Measurements from ENCODE around the gene ITM2C.

Gene ITM2C

GRCh38 chr2:230893841-230894781 lies 29.4 kb downstream of the ITM2C start:
- no peak for DNase-seq (ENCODE audit: low read depth)

GRCh38 chr2:230895536-230896345 lies 31.0 kb downstream of the ITM2C start:
- DNase-seq (ENCODE audit: low read depth): no peak

DNA sequence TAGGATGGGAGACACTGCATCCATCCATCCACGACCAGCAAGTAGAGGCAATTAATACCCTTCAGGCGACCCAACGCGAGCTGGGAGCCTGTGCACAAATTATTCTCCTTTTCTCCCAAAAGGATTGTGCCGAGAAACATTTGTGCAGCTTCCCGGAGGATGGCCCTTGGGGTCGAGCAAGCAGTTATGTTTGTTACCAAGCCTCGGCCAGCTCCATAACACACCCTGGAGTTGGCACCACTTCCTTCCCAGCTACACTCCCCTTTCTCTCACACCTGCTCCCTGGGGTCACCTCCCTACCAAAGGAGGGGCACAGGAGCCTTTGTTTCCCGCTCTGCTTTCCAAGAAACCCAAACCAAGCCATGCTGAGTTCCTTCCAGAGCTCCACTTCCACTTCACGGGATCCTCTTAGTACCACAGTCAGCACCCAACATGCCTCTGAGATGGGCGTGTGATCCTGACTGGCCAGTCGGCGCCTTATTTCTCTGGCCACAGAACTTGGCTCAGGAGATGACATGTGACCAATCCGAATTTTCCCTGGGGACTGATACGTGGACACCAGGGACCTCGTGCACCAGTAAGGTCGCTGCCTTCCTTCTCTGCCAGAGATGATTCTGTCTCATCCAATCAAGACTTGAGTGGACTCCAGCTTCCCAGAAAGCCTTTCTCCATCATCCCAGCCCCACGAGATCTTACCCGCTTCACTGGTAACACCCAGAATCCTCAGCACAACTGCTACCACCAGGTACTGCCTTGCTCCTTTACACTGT lies 31.8 kb downstream of the ITM2C start:
- DNase-seq (ENCODE audit: low read depth): no peak

DNA sequence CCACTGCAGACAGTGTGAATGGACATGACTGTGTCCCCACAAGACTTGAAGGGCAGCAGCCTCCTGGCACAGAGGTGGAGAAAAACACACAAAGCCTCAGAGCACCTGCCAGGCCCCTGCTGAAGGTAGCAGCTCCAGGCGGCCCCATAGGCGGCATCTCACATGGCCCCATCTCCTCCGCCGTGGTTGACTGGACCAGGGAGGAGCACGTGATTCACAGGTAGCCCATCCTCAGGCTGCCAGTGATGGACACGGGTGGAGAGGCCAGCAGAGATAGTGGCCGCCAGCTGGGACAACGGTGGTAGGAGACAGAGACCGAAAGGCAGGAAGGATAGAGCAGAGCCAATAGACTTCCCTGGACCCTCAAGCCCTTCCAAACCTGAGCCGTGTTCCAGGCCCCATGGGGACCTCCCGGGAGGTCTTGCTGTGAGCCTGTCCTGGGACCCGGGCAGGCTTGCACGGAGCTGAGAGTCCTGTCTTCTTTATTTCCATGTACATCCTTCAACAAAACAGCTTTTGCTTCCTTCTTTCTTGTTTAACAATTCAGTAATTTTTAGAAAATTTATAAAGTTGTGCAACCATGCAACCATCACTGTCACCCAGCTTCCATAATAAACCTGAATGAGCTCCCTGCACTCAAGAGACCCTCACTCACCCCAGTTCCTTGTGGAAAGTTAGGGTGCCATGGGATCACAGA lies 33.4 kb downstream of the ITM2C start:
- DNase-seq (ENCODE audit: low read depth): no peak

- DNase-seq (ENCODE audit: low read depth): no peak
Observed at GRCh38 chr2:230898713-230899091, 34.0 kb downstream of the ITM2C start.

DNA sequence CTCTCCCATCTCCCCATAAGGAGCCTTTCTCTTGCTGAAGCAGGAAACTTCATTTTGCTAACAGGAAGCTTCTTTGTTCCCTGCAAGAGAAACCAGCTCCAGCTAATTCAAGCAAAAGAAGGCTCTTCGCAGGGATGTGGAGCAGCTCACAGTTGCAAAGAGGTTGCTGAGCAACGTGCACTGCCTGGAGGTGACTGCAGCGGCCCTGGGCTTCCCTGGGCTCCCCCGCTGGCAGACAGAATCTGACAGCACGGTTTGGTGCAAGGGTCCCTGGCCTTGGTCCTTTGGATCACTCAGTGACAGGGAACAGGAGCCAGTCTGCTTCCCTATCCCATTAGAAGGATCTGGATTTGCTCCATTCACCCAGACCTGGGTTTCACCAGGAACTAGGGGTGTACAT lies 34.5 kb downstream of the ITM2C start:
- DNase-seq (ENCODE audit: low read depth): no peak

DNA sequence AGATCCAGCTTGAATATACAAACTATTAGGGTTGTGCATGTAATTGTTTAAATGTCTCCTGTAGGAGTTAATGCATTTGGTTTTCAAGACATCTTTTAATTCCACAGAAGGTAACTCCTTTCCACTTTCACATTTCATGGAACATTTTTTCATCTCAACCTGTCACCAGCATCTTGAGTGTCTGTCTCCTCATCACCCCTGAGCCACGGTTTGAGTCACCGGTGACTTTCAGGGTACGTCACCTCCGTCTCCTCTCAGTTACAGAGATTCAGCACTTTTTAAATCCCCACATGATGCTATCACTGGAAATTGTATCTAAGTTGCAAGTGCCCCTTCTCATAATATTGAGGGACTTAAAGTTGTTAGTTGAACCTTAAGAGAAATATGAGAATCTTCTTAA lies 35.0 kb downstream of the ITM2C start:
- no peak for DNase-seq (ENCODE audit: low read depth)

DNA sequence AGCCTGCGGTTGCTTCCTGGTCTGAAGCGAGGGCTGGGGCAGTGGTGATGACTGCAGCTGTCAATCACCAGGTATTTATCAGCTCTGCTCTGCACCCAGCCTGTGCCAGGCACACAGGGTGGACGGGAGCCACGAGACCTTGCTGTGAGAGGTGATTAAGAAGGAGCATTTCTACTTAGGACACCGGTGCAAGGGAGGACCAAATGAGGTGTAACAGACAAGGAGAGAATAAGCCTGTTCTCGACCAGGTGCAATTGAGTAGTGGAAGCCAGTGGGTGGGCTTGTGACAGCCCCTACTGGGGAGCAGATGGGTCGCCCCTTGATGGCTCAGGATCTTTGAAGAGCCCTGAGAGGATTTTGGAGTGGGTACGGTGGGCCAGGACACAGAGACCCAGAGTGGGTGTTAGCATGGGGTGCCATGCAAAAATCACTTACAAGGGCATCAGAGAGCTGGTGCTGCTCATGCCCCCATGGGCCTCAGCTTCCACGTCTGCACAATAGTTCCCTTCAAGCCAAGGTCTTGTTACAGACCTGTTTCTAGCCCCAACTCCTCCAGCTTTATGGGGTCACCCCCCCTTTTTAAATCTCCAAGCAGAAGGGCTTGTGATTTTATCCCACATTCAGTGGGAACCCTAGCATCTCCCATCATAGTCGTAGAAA lies 35.7 kb downstream of the ITM2C start:
- no peak for DNase-seq (ENCODE audit: low read depth)

GRCh38 chr2:230901006-230901405 lies 36.3 kb downstream of the ITM2C start:
- no peak for DNase-seq (ENCODE audit: low read depth)

DNA sequence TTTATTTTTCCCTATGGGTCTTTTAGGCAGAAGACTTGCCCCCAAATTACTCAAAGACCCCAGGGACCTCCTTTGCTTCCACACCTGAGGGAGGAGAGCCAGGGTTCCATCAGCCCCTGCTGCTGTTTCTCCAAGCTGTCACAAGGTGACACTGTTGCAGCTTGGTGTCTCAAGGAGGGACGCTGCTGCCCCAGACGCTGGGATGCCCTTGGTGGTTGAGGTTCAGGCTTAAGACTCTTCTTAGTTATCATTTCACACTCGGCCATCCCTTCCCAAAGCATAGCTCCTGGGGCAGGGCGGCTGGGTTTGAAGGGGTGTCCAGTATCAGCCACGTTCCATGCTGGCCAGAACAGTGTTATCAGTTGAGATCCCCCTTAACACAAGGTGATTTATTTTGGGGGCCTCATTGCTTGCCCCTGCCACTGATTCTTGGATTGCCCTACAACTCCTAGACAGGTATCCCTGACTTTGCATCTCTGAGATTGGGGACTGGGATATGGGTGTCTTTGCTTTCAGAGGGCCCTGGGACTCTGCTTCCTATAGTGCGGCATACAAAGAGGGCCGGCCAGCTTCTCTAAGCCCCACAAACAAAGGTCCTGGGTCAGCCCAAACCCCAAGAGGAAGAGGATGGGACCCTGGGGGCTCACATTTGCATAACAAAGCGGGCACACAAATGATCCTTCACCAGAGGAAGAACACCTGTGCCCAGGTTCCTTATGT lies 37.6 kb downstream of the ITM2C start:
- peak; percentile 20 for DNase-seq (ENCODE audit: low read depth)

DNA sequence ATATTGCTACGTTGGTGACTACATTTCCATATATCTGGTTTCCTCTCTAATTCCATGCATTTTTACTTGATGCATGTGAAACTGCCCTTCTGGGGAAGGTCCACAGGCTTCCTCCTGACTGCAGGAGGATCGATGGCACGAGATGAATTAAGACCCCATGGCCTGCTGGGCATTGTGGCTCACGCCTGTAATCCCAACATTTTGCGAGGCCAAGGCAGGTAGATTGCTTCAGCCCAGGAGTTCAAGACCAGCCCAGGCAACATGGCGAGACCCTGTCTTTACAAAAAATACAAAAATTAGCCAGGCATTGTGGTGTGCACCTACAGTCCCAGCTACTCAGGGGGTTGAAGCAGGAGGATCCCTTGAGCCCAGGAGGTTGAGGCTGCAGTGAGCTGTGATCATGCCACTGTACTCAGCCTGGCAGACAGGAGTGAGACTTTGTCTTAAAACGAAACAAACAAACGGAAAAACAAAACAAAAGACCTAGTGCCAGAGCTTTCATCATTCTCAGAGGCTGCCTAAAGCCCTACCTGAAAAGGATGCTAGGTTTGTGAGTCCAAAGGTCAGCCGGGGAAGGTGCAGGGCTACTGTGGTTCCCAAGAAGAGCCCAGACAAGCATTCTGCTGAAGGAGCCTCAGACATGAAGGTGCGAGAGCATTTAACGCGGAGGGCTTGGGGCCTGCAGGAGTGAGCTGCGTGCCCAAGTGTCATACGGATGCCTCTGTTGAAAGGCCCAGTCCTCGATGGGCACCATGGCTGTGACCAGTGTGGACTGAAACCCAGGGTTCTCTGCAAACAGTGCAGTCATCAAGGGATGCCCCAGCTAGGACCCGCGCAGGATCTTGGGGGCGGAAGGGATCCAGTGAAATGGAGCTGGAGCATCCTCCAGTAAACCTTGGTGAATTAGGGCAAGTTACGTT lies 38.7 kb downstream of the ITM2C start:
- no peak for DNase-seq (ENCODE audit: low read depth)

GRCh38 chr2:230904856-230905447 lies 40.2 kb downstream of the ITM2C start:
- no peak for DNase-seq (ENCODE audit: low read depth)

DNA sequence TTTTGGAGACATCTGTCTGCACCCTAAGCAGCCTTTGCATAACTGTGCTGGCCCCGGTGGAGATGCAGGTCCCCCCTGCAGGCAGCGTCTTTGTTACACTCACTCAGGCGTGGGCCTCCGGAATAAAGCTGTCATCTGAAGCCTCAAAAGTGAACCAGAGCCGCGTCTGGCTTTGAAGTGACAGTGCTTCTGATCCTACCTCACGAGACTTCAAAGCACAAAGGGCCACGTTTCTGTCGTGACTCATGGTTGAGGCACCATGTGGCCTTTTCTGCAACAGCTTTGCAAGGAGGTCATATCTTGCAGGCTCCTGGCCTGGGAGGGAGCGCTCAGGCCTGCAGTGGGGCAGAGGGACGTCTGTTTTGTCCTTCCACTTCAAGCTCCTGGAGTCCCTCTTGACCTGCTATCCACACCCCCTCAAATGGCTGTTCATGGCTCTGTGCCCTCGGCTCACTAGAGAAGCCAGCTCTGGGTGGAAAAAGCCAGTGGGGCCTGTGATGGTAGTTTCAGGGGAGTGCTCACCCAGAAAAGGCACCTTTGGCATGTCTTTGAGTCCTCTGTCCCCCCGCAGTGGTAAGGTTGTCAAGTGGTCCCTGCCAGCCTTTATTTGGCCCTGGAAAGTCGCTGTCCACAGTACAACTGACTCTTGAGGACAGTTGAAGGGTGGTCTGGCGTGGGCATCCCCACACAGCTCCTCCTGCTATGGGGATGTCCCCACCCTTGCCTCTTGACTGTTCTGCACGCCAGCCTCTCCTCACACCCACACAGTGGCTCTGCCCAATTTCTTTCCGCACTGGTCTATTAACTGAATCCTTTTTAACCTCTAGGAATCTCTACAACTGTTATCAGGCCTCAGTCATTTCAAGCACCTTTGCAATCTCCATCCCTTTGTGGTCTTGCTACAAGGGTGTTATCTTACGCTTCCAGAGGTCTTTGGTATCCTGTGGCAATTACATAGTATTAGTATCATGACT lies 41.0 kb downstream of the ITM2C start:
- DNase-seq (ENCODE audit: low read depth): peak; percentile 55

GRCh38 chr2:230906471-230907230 lies 41.9 kb downstream of the ITM2C start:
- DNase-seq (ENCODE audit: low read depth): no peak

DNA sequence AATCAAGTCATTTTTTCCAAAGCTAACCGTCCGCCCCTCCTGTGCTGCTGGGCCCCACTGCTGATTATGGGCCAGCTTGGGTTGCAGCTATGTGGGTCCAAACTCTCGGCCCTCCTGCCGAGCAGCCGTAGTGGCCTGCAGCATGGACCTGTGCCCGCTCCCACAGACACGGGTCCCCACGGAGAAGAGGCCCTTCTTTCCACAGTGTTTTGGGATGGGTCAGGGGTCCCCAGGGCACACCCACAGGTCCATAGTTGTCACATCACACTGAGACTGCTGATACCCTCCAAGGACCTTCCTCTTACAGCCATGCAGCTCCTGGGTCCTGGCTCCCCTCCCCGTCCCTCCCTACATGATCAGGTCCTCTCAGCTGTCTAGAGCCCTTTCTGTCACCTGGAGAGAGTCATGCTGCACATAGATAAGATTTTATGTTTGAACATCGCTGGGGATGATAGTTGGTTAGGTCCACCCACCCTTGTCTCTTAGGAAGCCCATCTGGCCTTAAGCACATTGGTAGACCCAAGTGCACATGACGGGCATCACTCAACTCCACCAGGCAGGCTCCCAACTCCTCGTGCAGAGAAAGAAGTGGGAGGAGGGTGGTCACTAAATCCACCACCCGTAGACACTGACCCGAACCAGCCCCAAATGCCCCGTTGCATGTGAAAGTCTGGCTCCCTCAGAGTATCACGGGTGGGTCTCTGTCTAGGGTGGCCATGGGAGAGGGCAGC lies 42.8 kb downstream of the ITM2C start:
- DNase-seq (ENCODE audit: low read depth): no peak

DNA sequence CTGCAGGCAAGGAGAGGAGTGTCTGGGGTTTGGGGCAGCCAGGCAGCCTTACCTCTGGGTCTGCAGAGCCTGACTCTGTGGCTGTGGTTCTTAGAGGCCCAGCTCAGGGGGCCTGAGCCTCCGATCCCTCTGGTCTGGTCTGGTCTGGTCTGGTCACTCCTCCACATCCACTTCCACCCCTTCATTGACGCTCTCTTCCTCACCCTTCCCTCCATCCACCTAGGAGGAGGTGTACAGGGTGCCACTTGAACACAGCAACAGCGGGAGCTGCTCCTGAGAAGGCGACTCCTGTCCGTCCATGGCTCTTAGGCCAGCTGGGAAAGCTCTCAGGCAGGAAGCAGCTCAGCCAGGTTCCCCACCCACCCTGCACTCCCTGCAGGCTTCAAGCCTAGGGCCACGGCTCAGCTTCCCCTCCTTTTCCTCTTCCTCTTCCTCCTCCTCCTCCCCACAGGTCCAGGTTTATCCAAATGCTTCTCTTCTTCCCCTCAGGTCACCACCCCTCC lies 43.4 kb downstream of the ITM2C start:
- no peak for DNase-seq (ENCODE audit: low read depth)

Data from activated T-helper 1 cell treated with Interleukin-2 at 50 U/mL for 16 hours (primary cell).